AML-193 (cell line): Measurements from ENCODE around the gene ZNF19.

Experiments used
- DNase-seq, 2 experiments: peaks; one replicate each; lab custom pipeline; 2025; lab: John Stamatoyannopoulos, UW

Gene ZNF19

DNA sequence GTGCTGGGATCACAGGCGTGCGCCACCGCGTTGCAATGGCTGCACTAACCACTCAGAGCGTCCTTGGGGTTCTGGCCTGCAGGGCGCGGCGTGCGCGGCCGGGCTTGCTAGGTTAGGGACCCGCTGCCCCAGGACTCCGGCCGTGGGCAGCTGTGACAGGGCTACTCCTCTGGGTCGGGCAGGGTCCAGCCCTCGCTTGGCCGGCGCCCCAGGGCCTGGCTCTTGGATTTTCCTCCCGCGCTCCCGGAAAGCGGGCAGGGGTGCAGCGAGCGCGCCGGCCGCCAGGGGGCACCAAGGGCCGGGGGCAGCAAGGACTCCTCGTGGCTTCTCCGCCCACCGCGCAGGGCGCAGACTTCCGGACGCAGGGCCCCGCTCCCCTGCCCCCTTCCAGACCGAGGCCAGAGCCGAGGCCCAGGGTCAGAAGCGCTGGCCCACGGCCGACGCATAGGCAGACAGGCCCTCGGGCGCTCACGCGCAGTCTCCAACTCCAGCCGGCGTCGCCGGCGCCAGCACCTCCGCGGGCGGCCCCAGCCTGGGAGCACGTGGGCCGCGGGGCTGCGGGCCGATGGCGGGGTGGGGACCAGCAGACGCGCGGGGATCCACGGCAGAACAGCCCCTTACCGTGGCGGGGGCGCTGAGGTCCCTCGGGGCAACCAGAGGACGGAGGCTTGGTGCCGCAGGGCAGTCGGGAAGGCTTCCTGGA, 47.6 kb downstream of the ZNF19 start:
- no peak for DNase-seq

DNA sequence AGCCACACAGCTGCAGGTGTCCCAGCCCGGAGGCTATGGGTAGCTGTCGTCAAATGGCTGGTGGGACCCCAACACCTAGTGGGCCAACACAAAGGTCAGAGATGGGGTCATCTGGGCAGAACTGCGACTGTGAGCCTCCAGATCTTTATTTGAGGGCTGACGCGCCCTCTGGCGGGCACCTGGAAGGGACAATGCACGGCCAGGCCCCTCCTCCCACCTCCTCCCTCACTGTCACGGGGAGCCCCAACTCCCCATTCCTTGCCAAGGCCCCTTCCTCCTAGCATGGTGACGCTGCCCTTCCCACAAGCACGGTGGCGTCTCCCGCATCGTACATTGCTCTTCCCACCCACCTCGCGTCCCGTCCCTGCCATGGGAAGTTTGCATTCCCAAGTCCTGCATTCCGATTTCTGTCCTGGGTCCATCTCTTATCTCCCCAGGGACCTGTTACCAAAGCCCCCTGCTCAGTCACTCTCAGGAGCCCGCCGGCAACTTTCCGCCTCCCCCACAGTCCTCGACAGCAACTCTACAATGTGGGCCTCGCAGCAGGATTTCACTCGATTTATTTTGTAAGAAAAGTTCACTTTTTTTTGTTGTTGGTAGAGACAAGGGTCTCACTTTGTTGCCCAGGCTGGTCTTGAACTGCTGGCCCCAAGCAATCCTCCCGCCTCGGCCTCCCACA, 48.3 kb downstream of the ZNF19 start:
- no peak for DNase-seq

DNA sequence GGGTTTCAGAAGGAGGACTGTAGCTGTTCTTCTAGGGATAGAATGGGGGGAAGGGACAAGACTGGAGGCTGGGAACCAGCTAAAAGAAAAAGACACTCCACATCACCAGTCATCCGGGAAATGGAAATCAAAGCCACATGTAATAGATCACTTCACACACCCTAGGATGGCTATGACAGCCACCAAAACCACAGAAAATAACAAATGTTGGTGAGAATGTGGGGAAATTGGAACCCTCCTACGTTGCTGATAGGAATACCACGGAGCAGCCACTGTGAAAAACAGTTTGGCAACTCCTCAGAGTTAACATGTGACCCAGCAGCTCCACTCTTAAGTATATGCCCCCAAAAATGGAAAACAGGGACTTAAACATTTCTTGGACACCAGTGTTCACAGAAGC, 49.6 kb downstream of the ZNF19 start:
- DNase-seq: no peak

DNA sequence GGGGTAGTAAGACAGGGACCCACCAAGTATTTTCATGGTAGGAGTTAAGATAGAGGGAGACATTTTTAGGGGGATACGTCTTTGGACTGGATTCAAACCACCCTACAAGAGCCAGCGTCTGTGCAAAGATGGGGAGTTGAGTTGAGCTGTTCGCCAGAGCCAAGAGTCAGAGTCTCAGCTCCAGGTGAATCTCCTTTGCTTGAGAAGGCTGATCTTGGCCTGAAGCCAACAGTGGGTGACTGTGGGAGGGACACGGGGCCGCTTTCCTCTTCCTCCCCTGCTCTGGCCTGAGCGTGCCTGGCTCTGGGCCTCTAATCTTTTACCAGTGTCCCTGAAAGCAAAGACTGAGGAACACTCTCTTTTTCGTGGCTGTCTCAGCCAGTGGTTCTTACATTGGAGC, 52.7 kb downstream of the ZNF19 start:
- no peak for DNase-seq

DNA sequence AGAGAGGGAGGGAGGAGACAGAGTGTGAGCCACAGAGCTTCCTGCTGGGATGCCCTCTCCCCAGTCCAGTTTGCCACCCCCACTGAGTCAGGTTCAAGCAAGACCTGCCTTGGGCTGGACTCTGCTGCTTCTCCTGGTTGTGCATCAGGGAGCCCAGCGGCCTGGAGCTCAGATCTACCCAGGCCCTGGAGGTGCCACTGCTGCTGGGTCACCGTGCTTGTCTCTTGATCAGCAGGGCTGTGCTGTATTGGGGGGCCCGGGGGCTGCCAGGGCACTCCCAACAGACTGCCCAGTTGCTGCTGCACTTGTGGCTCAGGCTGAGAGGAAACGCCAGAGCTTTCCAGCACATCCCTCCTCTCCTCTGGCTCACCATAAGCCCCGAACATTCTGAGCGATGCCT, 56.2 kb downstream of the ZNF19 start:
- DNase-seq: no peak

DNA sequence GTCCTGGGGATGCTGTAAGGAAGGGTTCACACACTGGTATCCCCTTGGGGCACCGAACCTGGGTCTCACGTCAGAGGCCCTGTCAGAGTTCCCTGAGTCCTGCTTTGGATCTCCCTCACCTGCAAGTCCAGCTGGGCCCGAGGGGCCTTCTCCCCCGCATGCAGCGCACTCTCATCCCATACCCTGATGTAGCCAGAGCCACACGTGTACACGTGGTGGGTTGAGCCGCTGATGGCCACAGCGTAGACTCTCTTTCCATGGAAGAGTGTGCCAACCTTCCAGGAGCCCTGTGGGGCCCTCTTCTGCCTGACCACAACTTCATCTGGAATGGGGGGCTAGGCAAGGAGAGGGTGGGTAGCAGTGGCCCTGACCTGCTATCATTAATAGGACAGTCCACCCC, 57.1 kb downstream of the ZNF19 start:
- DNase-seq: no peak

- DNase-seq: no peak
Measured at GRCh38 chr16:71431176-71431575, 57.9 kb downstream of the ZNF19 start.

DNA sequence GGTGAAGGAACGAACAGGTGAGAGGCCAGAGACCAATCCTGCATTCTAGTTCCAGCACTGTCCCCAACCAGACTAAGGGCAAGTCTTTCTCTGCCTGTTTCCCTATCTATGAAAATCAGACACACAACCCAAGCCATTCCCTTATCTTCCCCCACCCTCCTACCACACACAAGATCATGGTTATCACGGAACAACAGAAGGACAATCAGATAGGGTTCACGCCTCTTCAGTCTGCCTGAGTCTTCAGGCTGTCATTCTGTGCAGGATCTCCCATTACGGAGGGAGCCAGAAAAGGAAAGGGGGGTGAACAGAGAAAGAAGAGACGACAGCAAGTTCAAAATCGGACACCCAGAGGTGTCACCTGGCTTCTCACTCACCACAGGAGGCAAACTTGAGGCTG, 58.4 kb downstream of the ZNF19 start:
- no peak for DNase-seq

- no peak for DNase-seq
Measured at GRCh38 chr16:71429581-71429980, 59.5 kb downstream of the ZNF19 start.

- DNase-seq: no peak
Measured at GRCh38 chr16:71428883-71429282, 60.2 kb downstream of the ZNF19 start.

DNA sequence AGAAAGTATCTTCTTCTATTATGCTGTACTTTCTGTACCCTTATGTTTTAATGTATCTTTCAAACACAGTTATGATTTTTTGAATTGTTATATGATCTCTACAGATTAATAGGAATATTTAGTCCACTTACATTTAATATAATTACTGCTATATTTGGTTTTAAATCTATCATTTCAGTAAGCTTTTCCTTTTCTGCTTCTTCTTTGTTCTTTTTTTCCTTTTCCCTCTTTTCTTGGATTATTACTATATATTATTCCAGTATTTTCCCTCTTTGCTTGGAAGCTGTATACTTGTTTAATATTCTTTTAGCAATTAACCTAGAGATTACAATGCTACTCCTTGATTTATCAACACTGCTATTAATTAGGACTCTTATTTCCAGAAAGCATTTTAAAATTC, 60.7 kb downstream of the ZNF19 start:
- no peak for DNase-seq

- no peak for DNase-seq
Measured at GRCh38 chr16:71426880-71427615, 62.1 kb downstream of the ZNF19 start.

- no peak for DNase-seq
Measured at GRCh38 chr16:71426069-71426879, 62.9 kb downstream of the ZNF19 start.

GRCh38 chr16:71425746-71426068, 63.4 kb downstream of the ZNF19 start:
- no peak for DNase-seq

DNA sequence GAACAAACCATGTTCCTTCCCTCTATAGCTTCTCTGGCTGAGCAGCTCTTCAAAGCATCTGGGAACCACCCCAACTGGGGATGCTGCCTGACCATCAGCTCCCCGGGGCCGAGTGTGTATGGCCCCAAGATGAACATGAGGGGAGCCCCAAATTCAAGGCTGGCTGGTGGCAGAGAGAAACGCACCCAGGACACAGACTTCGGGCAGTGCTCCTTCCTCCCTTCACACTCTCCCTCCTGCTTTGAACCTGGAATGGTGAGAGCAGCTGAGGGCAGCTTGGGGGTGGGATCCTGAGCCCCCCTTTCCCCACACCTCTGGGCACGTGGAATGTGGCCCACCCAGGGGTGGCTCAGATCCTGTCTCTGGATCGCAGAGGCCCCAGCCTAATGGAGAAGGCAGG, 64.5 kb downstream of the ZNF19 start:
- DNase-seq: no peak

- DNase-seq: no peak
Measured at GRCh38 chr16:71423865-71424264, 65.3 kb downstream of the ZNF19 start.
